Measurements from ENCODE around the gene CERK.

The CERK gene

DNA sequence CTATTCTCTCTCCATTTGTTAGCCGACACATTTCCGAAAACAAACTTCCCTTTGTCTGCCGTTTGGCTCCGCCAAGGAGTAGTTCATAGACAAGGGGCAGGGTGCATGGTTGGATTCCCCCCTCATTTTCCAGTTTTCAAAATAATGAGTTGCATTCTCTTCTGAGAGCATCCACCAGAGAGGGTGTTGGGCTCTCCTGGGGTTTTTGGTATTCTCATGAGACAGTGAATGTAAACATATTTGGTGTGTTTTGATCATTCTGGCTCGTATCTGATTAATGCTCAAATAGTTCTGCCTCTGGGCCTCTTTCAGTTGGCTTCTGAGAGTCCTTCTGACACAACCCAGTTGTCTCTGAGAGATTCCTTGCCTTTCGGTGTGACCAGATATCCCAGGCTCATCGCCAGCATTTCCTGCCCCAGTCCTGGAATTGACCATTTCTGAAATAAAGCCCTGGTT, 96.2 kb downstream of the CERK start:
- no peak overlapping the region for H3K4me3 ChIP-seq (ENCODE audit: low read depth, low read length)
- TF ChIP-seq, protein P1, sequence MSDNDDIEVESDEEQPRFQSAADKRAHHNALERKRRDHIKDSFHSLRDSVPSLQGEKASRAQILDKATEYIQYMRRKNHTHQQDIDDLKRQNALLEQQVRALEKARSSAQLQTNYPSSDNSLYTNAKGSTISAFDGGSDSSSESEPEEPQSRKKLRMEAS (IDR thresholded peaks at IDR 0.05; ENCODE audit: low read depth, low read length), result no peak
- no peak for TF ChIP-seq MYC (IDR thresholded peaks at IDR 0.05; ENCODE audit: low read depth, low read length)
- TF ChIP-seq, protein P2, sequence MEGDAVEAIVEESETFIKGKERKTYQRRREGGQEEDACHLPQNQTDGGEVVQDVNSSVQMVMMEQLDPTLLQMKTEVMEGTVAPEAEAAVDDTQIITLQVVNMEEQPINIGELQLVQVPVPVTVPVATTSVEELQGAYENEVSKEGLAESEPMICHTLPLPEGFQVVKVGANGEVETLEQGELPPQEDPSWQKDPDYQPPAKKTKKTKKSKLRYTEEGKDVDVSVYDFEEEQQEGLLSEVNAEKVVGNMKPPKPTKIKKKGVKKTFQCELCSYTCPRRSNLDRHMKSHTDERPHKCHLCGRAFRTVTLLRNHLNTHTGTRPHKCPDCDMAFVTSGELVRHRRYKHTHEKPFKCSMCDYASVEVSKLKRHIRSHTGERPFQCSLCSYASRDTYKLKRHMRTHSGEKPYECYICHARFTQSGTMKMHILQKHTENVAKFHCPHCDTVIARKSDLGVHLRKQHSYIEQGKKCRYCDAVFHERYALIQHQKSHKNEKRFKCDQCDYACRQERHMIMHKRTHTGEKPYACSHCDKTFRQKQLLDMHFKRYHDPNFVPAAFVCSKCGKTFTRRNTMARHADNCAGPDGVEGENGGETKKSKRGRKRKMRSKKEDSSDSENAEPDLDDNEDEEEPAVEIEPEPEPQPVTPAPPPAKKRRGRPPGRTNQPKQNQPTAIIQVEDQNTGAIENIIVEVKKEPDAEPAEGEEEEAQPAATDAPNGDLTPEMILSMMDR (IDR thresholded peaks at IDR 0.05; ENCODE audit: low read depth, low read length), result no peak
- TF ChIP-seq POLR2A (IDR thresholded peaks at IDR 0.05; ENCODE audit: extremely low read depth, insufficient read length), result no peak
- no peak for DNase-seq (ENCODE audit: low read depth)

DNA sequence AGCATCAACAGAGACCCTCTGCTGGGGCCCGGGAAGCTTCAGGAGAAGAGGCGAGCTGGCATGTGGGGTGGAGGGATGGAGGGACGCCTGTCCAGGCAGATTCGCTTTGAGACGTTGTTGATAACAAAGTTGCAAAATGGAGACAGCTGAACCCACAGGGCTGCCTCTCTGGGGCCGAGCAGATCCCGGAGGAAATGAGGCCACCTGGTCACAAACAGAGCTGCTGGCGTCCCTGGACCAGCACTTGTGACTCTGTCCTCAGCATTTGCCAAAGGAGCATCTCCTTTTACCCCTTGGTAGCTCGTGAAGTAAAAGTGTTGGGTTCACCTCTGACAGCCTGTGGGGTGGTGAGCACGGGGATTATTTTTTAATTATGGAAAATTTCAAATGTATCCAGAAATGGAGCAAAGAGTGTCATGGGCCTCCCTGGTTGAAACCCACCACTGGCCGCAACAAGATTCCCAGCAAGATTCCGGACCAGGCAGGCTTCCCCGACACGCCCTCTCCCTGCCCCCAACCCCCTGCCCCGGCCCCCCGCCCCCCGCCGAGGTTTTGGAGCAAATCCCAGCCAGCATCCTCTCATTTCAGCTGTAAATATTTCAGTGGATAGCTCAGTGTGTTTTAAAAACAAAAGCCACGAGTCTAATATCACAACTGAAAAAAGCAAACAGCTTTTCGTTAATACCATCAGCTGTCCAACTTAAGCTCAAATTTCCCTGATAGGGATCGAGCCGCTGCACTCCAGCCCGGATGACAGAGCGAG, 97.6 kb downstream of the CERK start:
- no peak for TF ChIP-seq POLR2A (IDR thresholded peaks at IDR 0.05; ENCODE audit: extremely low read depth, insufficient read length)
- TF ChIP-seq, protein P1 (IDR thresholded peaks at IDR 0.05; ENCODE audit: low read depth, low read length), result no peak
- TF ChIP-seq, protein P2 (IDR thresholded peaks at IDR 0.05; ENCODE audit: low read depth, low read length), result no peak
- DNase-seq (ENCODE audit: low read depth), result no peak
- no peak overlapping the region for H3K4me3 ChIP-seq (ENCODE audit: low read depth, low read length)

DNA sequence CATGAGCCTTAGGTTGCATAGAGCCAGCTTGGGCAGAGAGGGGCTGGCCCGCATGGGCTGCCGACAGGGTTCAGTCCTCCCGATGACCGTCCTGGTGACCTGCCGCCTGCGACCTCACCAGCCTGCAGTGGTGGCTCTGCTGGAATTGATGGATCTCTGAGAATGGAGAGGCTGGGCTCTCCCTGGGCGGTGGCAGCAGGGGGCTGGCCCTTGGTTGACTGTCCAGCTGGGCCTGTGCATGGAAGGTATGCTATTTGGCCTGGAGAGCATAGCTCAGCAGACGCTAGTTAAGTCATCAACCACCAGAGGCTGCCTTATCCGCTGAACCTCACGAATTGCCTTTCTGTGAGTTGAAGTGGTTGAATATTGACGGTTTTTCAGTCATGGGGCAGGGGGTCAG, 98.2 kb downstream of the CERK start:
- TF ChIP-seq, protein P1 (IDR thresholded peaks at IDR 0.05; ENCODE audit: low read depth, low read length), result no peak
- TF ChIP-seq, protein P2 (IDR thresholded peaks at IDR 0.05; ENCODE audit: low read depth, low read length), result no peak
- TF ChIP-seq MYC (IDR thresholded peaks at IDR 0.05; ENCODE audit: low read depth, low read length), result no peak
- TF ChIP-seq POLR2A (IDR thresholded peaks at IDR 0.05; ENCODE audit: extremely low read depth, insufficient read length), result no peak
- DNase-seq (ENCODE audit: low read depth), result no peak
- H3K4me3 ChIP-seq (ENCODE audit: low read depth, low read length), result no peak overlapping the region

DNA sequence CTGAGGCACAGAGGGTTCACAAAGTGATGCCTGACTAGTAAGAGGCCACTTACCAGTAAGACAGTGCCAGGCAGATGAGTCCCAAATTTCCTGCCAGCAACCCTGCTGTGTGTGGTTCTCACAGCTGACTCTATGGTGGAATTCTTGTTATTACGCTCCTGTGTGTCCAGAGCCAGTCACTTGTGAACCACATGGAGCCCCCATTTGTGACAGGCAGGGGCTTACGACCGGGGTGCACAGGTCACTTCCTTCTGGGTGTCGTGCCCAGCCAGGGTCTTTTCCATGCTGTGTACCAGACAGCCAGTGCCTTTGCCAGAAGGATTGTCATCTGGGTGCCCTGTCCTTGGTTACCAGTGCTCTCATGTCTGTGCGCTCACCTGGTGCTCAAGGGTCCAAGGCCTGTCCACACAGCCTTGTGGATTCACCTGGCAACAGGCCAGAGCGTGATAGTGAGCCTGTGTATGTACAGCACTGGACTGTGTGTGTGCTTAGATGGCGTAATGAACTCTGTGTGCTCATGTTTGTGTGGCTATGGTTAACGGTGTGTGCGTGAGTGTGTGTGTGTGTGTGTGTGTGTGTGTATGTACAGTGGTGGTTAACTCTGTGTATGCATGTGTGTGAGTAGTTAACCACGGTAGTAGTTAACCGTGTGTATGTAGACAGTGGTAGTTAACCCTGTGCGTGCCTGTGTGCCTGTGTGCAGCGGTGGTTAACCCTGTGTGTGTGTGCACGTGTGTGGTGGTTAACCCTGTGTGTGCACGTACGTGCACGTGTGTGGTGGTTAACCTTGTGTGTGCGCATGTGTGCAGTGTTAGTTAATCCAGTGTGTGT, 99.2 kb downstream of the CERK start:
- DNase-seq (ENCODE audit: low read depth), result no peak
- TF ChIP-seq, protein P2 (IDR thresholded peaks at IDR 0.05; ENCODE audit: low read depth, low read length), result no peak
- no peak for TF ChIP-seq MYC (IDR thresholded peaks at IDR 0.05; ENCODE audit: low read depth, low read length)
- TF ChIP-seq, protein P1 (IDR thresholded peaks at IDR 0.05; ENCODE audit: low read depth, low read length), result no peak
- TF ChIP-seq POLR2A (IDR thresholded peaks at IDR 0.05; ENCODE audit: extremely low read depth, insufficient read length), result no peak
- no peak overlapping the region for H3K4me3 ChIP-seq (ENCODE audit: low read depth, low read length)

DNA sequence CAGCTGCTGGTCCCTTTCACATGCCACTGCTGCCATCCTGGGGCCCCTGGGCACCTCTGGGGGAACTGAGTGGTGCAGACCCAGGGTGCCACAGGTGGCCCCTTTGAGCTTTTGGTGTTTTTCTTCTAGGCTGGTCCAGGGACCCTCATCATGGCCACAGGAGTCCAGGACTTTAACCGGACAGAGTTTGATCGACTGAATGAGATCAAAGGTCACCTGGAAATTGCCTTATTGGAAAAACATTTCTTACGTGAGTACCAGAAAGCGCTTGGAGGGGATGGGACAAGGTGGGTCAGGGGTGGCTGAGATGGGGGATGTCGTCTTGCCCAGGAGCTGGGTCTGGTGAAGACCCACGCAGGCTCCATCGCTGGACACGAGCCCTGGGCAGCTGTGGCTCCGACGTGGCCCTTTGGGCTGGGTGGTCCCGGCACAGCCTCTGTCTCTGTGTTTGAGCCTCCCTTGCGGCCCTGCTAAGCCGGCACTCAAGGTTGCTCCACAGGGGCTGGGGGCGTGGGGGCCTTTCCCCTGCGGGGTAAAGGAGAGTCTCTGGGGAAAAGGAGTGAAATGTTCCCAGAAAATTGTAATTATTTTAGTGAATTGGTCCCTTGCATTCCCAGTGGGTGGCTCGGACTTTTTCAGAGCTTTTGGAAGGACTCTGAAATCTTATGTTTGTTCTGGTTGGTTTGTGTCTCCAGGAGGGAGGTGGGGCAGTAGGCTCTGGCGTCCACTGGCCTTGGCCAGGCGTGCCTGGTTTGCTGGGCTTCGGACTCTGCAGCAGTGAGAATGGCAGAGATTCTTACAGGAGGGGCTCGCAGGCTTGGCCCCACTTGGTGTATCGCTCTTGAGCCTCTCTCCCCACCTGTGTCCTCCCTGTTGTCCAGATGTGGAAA, 100.1 kb downstream of the CERK start:
- no peak for DNase-seq (ENCODE audit: low read depth)

More for the DNA sequence above, 100.1 kb downstream of the CERK start:
- TF ChIP-seq POLR2A (IDR thresholded peaks at IDR 0.05; ENCODE audit: extremely low read depth, insufficient read length) (no peak), MYC (IDR thresholded peaks at IDR 0.05; ENCODE audit: low read depth, low read length) (no peak)
- TF ChIP-seq, protein P1 (IDR thresholded peaks at IDR 0.05; ENCODE audit: low read depth, low read length), result no peak
- TF ChIP-seq, protein P2 (IDR thresholded peaks at IDR 0.05; ENCODE audit: low read depth, low read length), result no peak
- no peak overlapping the region for H3K4me3 ChIP-seq (ENCODE audit: low read depth, low read length)

Data from NB4 (cell line).